Measurements from ENCODE around the gene FAM117A. TPM values are rescaled to one million over a fixed set of nuclear protein-coding genes. Genes with fewer than 3 reads are reported as not detected.

Gene FAM117A
- total and polyA plus RNA-seq, 2 of the 8 experiments (the other 6 are each of a cell fraction or from before 2014, with no cell fraction given) = 28.4 to 45.7 TPM

DNA sequence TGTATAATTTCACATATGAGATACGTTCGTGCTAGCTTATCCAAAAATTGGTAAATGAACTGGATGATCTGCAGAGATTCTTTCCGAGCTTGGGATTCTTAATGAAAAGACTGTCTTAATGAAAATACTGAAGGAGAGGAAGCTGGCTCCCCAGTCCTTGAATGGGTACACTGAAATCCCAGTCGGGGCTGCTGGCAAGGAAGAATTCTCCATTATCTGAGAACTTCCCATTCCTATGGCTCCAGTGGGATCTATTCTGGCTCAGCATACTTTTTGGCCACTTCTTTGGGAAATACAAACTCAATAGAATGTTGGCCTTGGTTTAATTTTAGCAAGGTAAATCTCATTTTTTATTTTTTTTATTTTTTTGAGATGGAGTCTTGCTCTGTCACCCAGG, 32.5 kb downstream of the FAM117A start (continued):
- no peak for TF ChIP-seq HDAC2 (IDR thresholded peaks at IDR 0.05; ENCODE audit: borderline replicate concordance in 1 of 2, low read depth in 2 of 2, low read length in 2 of 2)
- no peak for TF ChIP-seq SIN3A (conservative IDR thresholded peaks at IDR 0.05 in 1 of 2, IDR thresholded peaks at IDR 0.05 in 1 of 2; ENCODE audit: low read depth in 1 of 2, low read length in 2 of 2)

Data from H1 (cell line).